Transverse colon (tissue), 4 donors: Measurements from ENCODE around the gene FAXC. TPM values are rescaled to one million over a fixed set of nuclear protein-coding genes. Genes with fewer than 3 reads are reported as not detected.
"Not testable (repeated sequence)": the region's sequence is repeated elsewhere in the genome, so short reads cannot be mapped to it uniquely, and the experiment has no call there.

ENCODE experiments used
- DNase-seq: peaks from one replicate; pipeline ENCODE4 v3.0.0-alpha.2; 2019
- H3K27ac ChIP-seq, 4 donors: fragments of 200-600 bp; sonication (generic); 2 replicates each; pipeline ENCODE4 v1.5.1; 2016 to 2018; ENCODE audit warnings: inconsistent platforms in 4 of 4
- H3K27me3 ChIP-seq: fragments of 200-600 bp; sonication (generic); 2 replicates; pipeline ENCODE4 v1.5.1; 2017; ENCODE audit warnings: inconsistent platforms
- H3K36me3 ChIP-seq, 4 donors: fragments of 200-600 bp; sonication (generic); 2 replicates each; pipeline ENCODE4 v1.5.1; 2017 to 2019; ENCODE audit warnings: inconsistent platforms in 4 of 4
- H3K4me1 ChIP-seq, 4 donors: fragments of 200-600 bp; sonication (generic); 2 replicates each; pipeline ENCODE4 v1.5.1; 2017 to 2020; ENCODE audit warnings: inconsistent platforms in 4 of 4
- H3K4me3 ChIP-seq, 4 donors: fragments of 200-600 bp; sonication (generic); 1 replicate in 1 of 4; 2 replicates in 3 of 4; pipeline versions ENCODE4 v1.5.1 to v1.6.1; 2017 to 2019; ENCODE audit warnings: inconsistent platforms in 4 of 4
- H3K9me3 ChIP-seq, 2 donors: fragments of 200-600 bp; sonication (generic); 2 replicates each; pipeline ENCODE4 v1.5.1; 2017 to 2019; ENCODE audit warnings: inconsistent platforms in 2 of 2
- CTCF ChIP-seq, 5 experiments: fragments of 200-600 bp in 3 of 5; fragments of 450-650 bp in 2 of 5; sonication (generic) in 3 of 5; IDR thresholded peaks; 1 replicate in 2 of 5; 2 replicates in 3 of 5; pipeline ENCODE4 v1.5.1; 2016 to 2017; ENCODE audit warnings: antibody characterized with exemption in 5 of 5, inconsistent platforms in 3 of 5, mild to moderate bottlenecking in 2 of 5, moderate library complexity in 1 of 5
- EP300 ChIP-seq: sonication (generic); formaldehyde crosslinking; IDR thresholded peaks from one replicate; pipeline ENCODE4 v1.6.1; 2017; ENCODE audit warnings: antibody characterized with exemption, low read depth
- POLR2A ChIP-seq: fragments of 450-650 bp; IDR thresholded peaks from one replicate; pipeline ENCODE4 v1.6.1; 2016; ENCODE audit warnings: antibody characterized with exemption, mild to moderate bottlenecking, moderate library complexity
- POLR2AphosphoS5 ChIP-seq, 3 donors: sonication (generic); formaldehyde crosslinking; IDR thresholded peaks; one replicate each; pipeline ENCODE4 v1.6.1; 2016; ENCODE audit warnings: antibody characterized with exemption in 3 of 3
- WGBS, 2 donors: methylation state at CpG; one replicate each; pipeline ENCODE4 v1.1.5; 2018; ENCODE audit warnings: low coverage in 1 of 2; 5-methylcytosine and 5-hydroxymethylcytosine counted together
- in situ Hi-C, 4 donors: fragments of 200-750 bp; cut with MboI; loops; one replicate each; pipeline versions ENCODE4 v1.15.0 to v1.15.1; 2017; ENCODE audit warnings: low sequenced_read_pairs in 3 of 4, low pct_ligation_motif_present in 1 of 4, low pct_unique_long_range_greater_than_20kb in 1 of 4
- intact Hi-C: fragments of 100-400 bp; cut with DNase I; formaldehyde crosslinking; loops from one replicate; pipeline ENCODE4 v1.15.1; 2023; ENCODE audit warnings: low total_unique reads
- total RNA-seq, 4 donors: library from RNA; depleted of rRNA; stranded (reverse); fragments of >200 nt; gene quantifications; one replicate each; pipeline ENCODE4 v1.1.0, GENCODE V29; 2016

The FAXC gene
- total RNA-seq, 4 donors from 2014 or later: 0.75 to 285 (median 7.1) TPM

- 58 to 73% methylated on average over 3 of the region's 3 CpGs for WGBS, 2 donors
- DNase-seq: no peak
- in situ Hi-C loops: no loop called here
- no peak for TF ChIP-seq CTCF (IDR thresholded peaks at IDR 0.05)
- TF ChIP-seq POLR2A: no peak
- TF ChIP-seq EP300: no peak
- TF ChIP-seq POLR2AphosphoS5 (IDR thresholded peaks at IDR 0.05): no peak
- Histone ChIP-seq H3K27me3 (peaks cover 7% of the 10 kb centered on the region), H3K36me3 (no peaks in the 10 kb centered on the region), H3K4me1 (peaks cover 0 to 4% (median 0%) of the 10 kb centered on the region in 4 donors), H3K27ac (peak overlapping the region in 1 of 4 donors; percentile 19), H3K4me3 (no peak overlapping the region), H3K9me3 (no peaks in the 10 kb centered on the region)
- intact Hi-C loops: no loop called here
These were observed 5.2 kb downstream of the FAXC start for GRCh38 chr6:99344289-99344688.

GRCh38 chr6:99341862-99342455, 7.5 kb downstream of the FAXC start:
- Histone ChIP-seq H3K4me1 (no peaks in the 10 kb centered on the region), H3K4me3 (no peak overlapping the region), H3K36me3 (no peaks in the 10 kb centered on the region), H3K27ac (peak overlapping the region in 2 of 4 donors; percentile 25 to 35), H3K27me3 (no peaks in the 10 kb centered on the region), H3K9me3 (no peaks in the 10 kb centered on the region)
- intact Hi-C loops (no loop called here), in situ Hi-C loops (no loop called here)
- DNase-seq: no peak
- TF ChIP-seq EP300: no peak
- TF ChIP-seq CTCF (IDR thresholded peaks at IDR 0.05): no peak
- TF ChIP-seq POLR2AphosphoS5 (IDR thresholded peaks at IDR 0.05): no peak
- no peak for TF ChIP-seq POLR2A
- WGBS, 2 donors: 77 to 79% methylated on average over 5 of the region's 5 CpGs

- DNase-seq: no peak
- in situ Hi-C loops (no loop called here), intact Hi-C loops (loop anchor here (10.0 kb wide), 1 partner anchor 57 kb away; the partner anchor contains the start of gene COQ3)
- Histone ChIP-seq H3K36me3 (no peaks in the 10 kb centered on the region), H3K4me1 (peaks cover 0 to 4% (median 0%) of the 10 kb centered on the region in 4 donors), H3K27ac (peak overlapping the region in 1 of 4 donors; percentile 32), H3K4me3 (no peak overlapping the region), H3K27me3 (no peaks in the 10 kb centered on the region), H3K9me3 (no peaks in the 10 kb centered on the region)
- 75% methylated on average over 2 of the region's 2 CpGs; no CpG with 5 or more reads in 1 of the 2 donors for WGBS, 2 donors
- TF ChIP-seq CTCF (IDR thresholded peaks at IDR 0.05) (no peak), POLR2AphosphoS5 (IDR thresholded peaks at IDR 0.05) (no peak), EP300 (no peak), POLR2A (no peak)
These were observed 11.3 kb downstream of the FAXC start for GRCh38 chr6:99338188-99338587.

GRCh38 chr6:99335298-99335697, 14.2 kb downstream of the FAXC start:
- H3K4me1 ChIP-seq, DNase-seq, H3K36me3 ChIP-seq, H3K27me3 ChIP-seq, H3K9me3 ChIP-seq, in situ Hi-C loops, H3K4me3 ChIP-seq: not testable (repeated sequence)
- peak overlapping the region in 3 of 4 donors; percentile 22 to 70 (median 40) for H3K27ac ChIP-seq
- WGBS, 2 donors: 56 to 71% methylated on average over 6 of the region's 6 CpGs
- intact Hi-C loops: loop anchor here (10.0 kb wide), 1 partner anchor 60 kb away; the partner anchor contains the start of gene COQ3
